ENCODE results near the gene LPGAT1.

Gene LPGAT1

DNA sequence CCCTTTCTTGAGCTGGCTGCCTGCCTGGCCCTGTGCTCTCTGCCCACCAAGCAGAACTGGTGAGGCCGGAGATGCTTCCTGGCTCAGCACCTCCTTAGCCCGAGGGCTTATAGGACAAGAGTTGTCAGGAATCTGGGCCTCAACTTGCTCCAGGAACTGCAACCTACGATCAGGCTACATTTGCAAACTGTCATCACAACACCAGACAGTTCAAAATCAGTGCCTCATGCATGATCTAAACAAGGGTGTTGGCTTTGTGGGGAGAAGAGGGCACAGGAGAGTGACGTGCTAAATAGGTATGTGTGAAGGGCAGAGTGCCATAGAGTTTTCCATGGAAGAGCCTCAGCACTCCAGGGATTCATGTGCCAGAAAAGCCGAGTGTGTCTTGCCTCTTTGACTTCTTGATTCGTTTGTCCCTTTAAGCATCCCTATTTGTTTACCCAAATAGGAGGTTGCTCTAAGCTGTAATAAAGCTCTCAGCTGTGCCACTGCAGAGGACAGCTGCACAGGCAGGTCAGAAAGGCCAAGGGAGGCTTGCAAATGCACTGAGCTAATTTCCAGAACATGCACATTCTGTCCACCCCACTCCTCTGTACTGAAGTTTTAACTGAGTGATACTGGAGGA lies 125.0 kb downstream of the LPGAT1 start:
- no peak for TF ChIP-seq CTCF (IDR thresholded peaks at IDR 0.05; ENCODE audit: insufficient read depth, low read depth, low read length, missing control alignments)
- H3K4me3 ChIP-seq (ENCODE audit: low read depth, low read length), result no peak overlapping the region
- no peak for DNase-seq (ENCODE audit: low read depth)

DNA sequence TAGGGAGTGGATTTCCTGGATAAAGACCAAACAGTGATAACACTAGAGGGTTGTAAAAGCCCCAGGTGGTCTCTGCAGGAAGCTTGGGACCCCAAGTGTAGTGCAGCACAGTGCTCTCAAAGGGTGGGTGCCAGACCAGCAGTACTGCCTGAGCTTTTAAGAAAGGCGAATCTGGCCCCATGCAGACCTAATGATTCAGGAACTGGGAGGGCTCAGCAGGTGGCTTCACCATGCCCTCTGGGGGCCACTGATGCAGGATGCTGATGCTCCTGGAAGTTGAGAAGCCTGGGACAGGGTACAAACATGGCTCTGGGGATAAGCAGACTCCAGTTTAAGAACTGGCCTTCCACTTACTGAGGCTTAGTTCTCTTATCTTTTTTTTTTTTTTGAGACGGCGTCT lies 126.0 kb downstream of the LPGAT1 start:
- no peak for TF ChIP-seq CTCF (IDR thresholded peaks at IDR 0.05; ENCODE audit: insufficient read depth, low read depth, low read length, missing control alignments)
- no peak overlapping the region for H3K4me3 ChIP-seq (ENCODE audit: low read depth, low read length)
- no peak for DNase-seq (ENCODE audit: low read depth)

- no peak for DNase-seq (ENCODE audit: low read depth)
Observed at GRCh38 chr1:211703812-211704537, 126.6 kb downstream of the LPGAT1 start.

DNA sequence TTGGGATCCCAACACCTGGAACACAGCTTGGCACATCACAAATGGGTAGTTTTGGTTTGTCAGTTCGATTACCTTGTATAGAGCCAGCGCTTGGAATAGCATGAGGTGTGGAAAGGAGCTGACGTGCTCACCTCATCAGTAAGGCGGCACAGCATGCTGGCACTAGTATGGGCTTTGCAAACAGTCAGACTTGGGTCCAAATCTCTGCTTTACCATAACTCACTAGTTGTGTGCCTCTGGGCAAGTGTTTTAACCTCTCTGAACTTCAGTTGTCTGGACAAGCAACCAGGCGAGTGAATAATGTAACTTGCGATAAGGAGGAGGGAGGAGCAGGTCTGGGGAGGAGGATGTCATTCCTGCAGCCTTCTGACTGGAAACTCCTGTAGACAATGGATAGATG lies 128.8 kb downstream of the LPGAT1 start:
- H3K4me3 ChIP-seq (ENCODE audit: low read depth, low read length), result no peak overlapping the region
- DNase-seq (ENCODE audit: low read depth), result no peak
- TF ChIP-seq CTCF (IDR thresholded peaks at IDR 0.05; ENCODE audit: insufficient read depth, low read depth, low read length, missing control alignments), result no peak

More at GRCh38 chr1:211703812-211704537, 126.6 kb downstream of the LPGAT1 start:
- TF ChIP-seq CTCF (IDR thresholded peaks at IDR 0.05; ENCODE audit: insufficient read depth, low read depth, low read length, missing control alignments), result no peak
- no peak overlapping the region for H3K4me3 ChIP-seq (ENCODE audit: low read depth, low read length)

- no peak for TF ChIP-seq CTCF (IDR thresholded peaks at IDR 0.05; ENCODE audit: insufficient read depth, low read depth, low read length, missing control alignments)
- no peak overlapping the region for H3K4me3 ChIP-seq (ENCODE audit: low read depth, low read length)
- DNase-seq (ENCODE audit: low read depth), result no peak
Observed at GRCh38 chr1:211699059-211699458, 131.5 kb downstream of the LPGAT1 start.

- peak; percentile 96 for TF ChIP-seq CTCF (IDR thresholded peaks at IDR 0.05; ENCODE audit: insufficient read depth, low read depth, low read length, missing control alignments)
- DNase-seq (ENCODE audit: low read depth), result peak; percentile 89
- peak overlapping the region; percentile 25; the same call in 1 of the 2 replicates for H3K4me3 ChIP-seq (ENCODE audit: low read depth, low read length)
Observed at GRCh38 chr1:211698161-211699026, 132.2 kb downstream of the LPGAT1 start.
